Astrocyte of the spinal cord (primary cell): ENCODE measurements around the gene AMBP.

Source experiments
- DNase-seq: peaks from one replicate; pipeline ENCODE4 v3.0.0; 2011; ENCODE audit warnings: low read depth, low spot score
- H3K4me3 ChIP-seq: 2 replicates; pipeline ENCODE4 v1.5.1; 2011; ENCODE audit warnings: low read depth, mild to moderate bottlenecking, low read length, moderate library complexity
- in situ Hi-C: cut with HindIII; loops from 2 replicates; pipeline ENCODE4 v1.10.0; 2017; ENCODE audit warnings: low sequenced_read_pairs
- TF ChIP-seq, protein P1 (sequence below): IDR thresholded peaks from 2 replicates; pipeline ENCODE4 v1.5.1; 2012; ENCODE audit warnings: low read depth, mild to moderate bottlenecking, low read length, inconsistent platforms

Gene AMBP

DNA sequence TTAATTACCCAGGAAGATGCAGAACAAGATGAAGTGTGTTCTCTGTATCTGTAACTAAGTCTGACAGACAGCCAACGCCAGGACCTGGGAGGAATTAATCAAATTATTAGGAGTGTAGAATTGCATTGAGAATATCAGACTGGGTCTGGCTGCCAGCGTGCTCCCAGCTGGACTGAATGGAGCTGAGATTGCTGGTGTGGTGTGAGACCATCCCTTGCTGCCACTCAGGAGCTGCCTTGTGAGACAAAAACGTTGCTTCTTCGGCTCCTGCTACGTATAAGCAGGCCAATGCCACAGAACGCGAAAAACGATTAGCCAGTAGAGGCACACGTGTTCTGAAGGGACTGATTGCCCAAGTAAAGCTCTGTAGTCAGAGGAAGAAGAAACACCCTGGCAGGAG is 66.8 kb downstream of the AMBP start:
- no peak overlapping the region for H3K4me3 ChIP-seq
- TF ChIP-seq, protein P1, sequence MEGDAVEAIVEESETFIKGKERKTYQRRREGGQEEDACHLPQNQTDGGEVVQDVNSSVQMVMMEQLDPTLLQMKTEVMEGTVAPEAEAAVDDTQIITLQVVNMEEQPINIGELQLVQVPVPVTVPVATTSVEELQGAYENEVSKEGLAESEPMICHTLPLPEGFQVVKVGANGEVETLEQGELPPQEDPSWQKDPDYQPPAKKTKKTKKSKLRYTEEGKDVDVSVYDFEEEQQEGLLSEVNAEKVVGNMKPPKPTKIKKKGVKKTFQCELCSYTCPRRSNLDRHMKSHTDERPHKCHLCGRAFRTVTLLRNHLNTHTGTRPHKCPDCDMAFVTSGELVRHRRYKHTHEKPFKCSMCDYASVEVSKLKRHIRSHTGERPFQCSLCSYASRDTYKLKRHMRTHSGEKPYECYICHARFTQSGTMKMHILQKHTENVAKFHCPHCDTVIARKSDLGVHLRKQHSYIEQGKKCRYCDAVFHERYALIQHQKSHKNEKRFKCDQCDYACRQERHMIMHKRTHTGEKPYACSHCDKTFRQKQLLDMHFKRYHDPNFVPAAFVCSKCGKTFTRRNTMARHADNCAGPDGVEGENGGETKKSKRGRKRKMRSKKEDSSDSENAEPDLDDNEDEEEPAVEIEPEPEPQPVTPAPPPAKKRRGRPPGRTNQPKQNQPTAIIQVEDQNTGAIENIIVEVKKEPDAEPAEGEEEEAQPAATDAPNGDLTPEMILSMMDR, result no peak
- DNase-seq, result no peak
- in situ Hi-C loops, result no loop called here
